ENCODE results near the gene ZNF14.
"Not testable (repeated sequence)": the region's sequence is repeated elsewhere in the genome, so short reads cannot be mapped to it uniquely, and the experiment has no call there.

ZNF14 gene

GRCh38 chr19:19747357-19748220, 14.7 kb upstream of the ZNF14 start:
- no peak for FAIRE-seq
- DNase-seq (ENCODE audit: extremely low spot score, insufficient read length, low read depth), result no peak

- DNase-seq (ENCODE audit: extremely low spot score, insufficient read length, low read depth) (no peak), FAIRE-seq (no peak)
These were observed 13.6 kb upstream of the ZNF14 start for GRCh38 chr19:19746286-19747213.

- no peak for FAIRE-seq
These were observed 12.8 kb upstream of the ZNF14 start for GRCh38 chr19:19745496-19746285.

GRCh38 chr19:19744641-19745040, 11.7 kb upstream of the ZNF14 start:
- FAIRE-seq, result no peak

More at GRCh38 chr19:19745496-19746285, 12.8 kb upstream of the ZNF14 start:
- no peak for DNase-seq (ENCODE audit: extremely low spot score, insufficient read length, low read depth)

GRCh38 chr19:19743921-19744320, 11.0 kb upstream of the ZNF14 start:
- not testable (repeated sequence) for DNase-seq (ENCODE audit: extremely low spot score, insufficient read length, low read depth); FAIRE-seq

More at GRCh38 chr19:19744641-19745040, 11.7 kb upstream of the ZNF14 start:
- DNase-seq (ENCODE audit: extremely low spot score, insufficient read length, low read depth), result no peak

- DNase-seq (ENCODE audit: extremely low spot score, insufficient read length, low read depth), result no peak
- no peak for FAIRE-seq
These were observed 10.3 kb upstream of the ZNF14 start for GRCh38 chr19:19743176-19743575.

- FAIRE-seq, result no peak
- no peak for DNase-seq (ENCODE audit: extremely low spot score, insufficient read length, low read depth)
These were observed 9.9 kb upstream of the ZNF14 start for GRCh38 chr19:19742773-19743172.

GRCh38 chr19:19741184-19741583, 8.3 kb upstream of the ZNF14 start:
- DNase-seq (ENCODE audit: extremely low spot score, insufficient read length, low read depth) (no peak), FAIRE-seq (no peak)

GRCh38 chr19:19740755-19741154, 7.8 kb upstream of the ZNF14 start:
- DNase-seq (ENCODE audit: extremely low spot score, insufficient read length, low read depth) (no peak), FAIRE-seq (no peak)

GRCh38 chr19:19738564-19738963, 5.7 kb upstream of the ZNF14 start:
- DNase-seq (ENCODE audit: extremely low spot score, insufficient read length, low read depth), result no peak
- no peak for FAIRE-seq

GRCh38 chr19:19737559-19738332, 4.8 kb upstream of the ZNF14 start:
- DNase-seq (ENCODE audit: extremely low spot score, insufficient read length, low read depth) (no peak), FAIRE-seq (no peak)

- DNase-seq (ENCODE audit: extremely low spot score, insufficient read length, low read depth), result no peak
- FAIRE-seq, result no peak
These were observed 11.0 kb downstream of the ZNF14 start for GRCh38 chr19:19721896-19722295.

GRCh38 chr19:19719798-19720197, 13.1 kb downstream of the ZNF14 start:
- no peak for DNase-seq (ENCODE audit: extremely low spot score, insufficient read length, low read depth)
- no peak for FAIRE-seq

- DNase-seq (ENCODE audit: extremely low spot score, insufficient read length, low read depth) (no peak), FAIRE-seq (no peak)
These were observed 20.7 kb downstream of the ZNF14 start for GRCh38 chr19:19711934-19712828.

GRCh38 chr19:19711306-19711933, 21.5 kb downstream of the ZNF14 start:
- FAIRE-seq (no peak), DNase-seq (ENCODE audit: extremely low spot score, insufficient read length, low read depth) (no peak)

GRCh38 chr19:19710506-19710905, 22.4 kb downstream of the ZNF14 start:
- no peak for FAIRE-seq
- DNase-seq (ENCODE audit: extremely low spot score, insufficient read length, low read depth), result no peak

- DNase-seq (ENCODE audit: extremely low spot score, insufficient read length, low read depth) (no peak), FAIRE-seq (no peak)
These were observed 28.1 kb downstream of the ZNF14 start for GRCh38 chr19:19704836-19705235.

- FAIRE-seq; DNase-seq (ENCODE audit: extremely low spot score, insufficient read length, low read depth): not testable (repeated sequence)
These were observed 32.4 kb downstream of the ZNF14 start for GRCh38 chr19:19700493-19700892.

Measured in GM18507 (cell line).